Thyroid gland (tissue), 4 donors: ENCODE data around the gene AKT1S1.

Experiments used
- CTCF ChIP-seq, 6 experiments: fragments of 200-600 bp in 3 of 6; fragments of 450-650 bp in 3 of 6; sonication (generic) in 3 of 6; IDR thresholded peaks; one replicate each; pipeline ENCODE4 v1.5.1; 2016 to 2019; ENCODE audit warnings: antibody characterized with exemption in 6 of 6, mild to moderate bottlenecking in 2 of 6, inconsistent platforms in 1 of 6, moderate library complexity in 1 of 6
- POLR2A ChIP-seq, 2 donors: fragments of 450-650 bp; IDR thresholded peaks; one replicate each; pipeline ENCODE4 v1.6.1; 2017; ENCODE audit warnings: antibody characterized with exemption in 2 of 2, mild to moderate bottlenecking in 2 of 2, moderate library complexity in 1 of 2

- TF ChIP-seq CTCF (IDR thresholded peaks at IDR 0.05), result no peak
- no peak for TF ChIP-seq POLR2A (IDR thresholded peaks at IDR 0.05)
These were observed 40.9 kb upstream of the AKT1S1 start for GRCh38 chr19:49918089-49918488.
